B cell (primary cell): Measurements from ENCODE around the gene CES1.

ENCODE experiments used
- EZH2 ChIP-seq: IDR thresholded peaks from 2 replicates; pipeline ENCODE4 v1.6.1; 2012; ENCODE audit warnings: borderline replicate concordance, low read depth, mild to moderate bottlenecking, moderate library complexity, low read length; ENCODE audit not compliant: insufficient read depth, poor library complexity, severe bottlenecking
- TF ChIP-seq, protein P1 (sequence below): fragments of 200-600 bp; IDR thresholded peaks from one replicate; pipeline ENCODE4 v1.8.0; 2022; ENCODE audit warnings: antibody characterized with exemption, mild to moderate bottlenecking

DNA sequence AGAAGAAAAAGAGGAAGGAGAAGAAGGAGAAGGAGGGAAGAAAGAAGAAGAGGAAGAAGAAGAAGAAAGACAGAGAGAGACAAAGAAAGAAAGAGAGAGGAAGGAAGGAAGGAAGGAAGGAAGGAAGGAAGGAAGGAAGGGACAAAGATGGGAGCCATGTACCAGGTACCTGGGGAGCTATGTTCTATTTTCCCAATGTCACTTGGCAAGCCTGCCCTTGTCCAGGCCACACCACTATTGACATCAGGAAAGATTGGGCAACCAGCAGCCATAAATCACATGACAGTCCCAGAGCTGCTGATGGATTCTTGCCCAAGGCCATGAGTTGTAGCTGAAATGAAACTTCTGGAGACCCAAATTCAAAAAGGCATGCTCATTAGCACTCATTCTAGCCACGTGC lies 2.7 kb upstream of the CES1 start:
- TF ChIP-seq, protein P1, sequence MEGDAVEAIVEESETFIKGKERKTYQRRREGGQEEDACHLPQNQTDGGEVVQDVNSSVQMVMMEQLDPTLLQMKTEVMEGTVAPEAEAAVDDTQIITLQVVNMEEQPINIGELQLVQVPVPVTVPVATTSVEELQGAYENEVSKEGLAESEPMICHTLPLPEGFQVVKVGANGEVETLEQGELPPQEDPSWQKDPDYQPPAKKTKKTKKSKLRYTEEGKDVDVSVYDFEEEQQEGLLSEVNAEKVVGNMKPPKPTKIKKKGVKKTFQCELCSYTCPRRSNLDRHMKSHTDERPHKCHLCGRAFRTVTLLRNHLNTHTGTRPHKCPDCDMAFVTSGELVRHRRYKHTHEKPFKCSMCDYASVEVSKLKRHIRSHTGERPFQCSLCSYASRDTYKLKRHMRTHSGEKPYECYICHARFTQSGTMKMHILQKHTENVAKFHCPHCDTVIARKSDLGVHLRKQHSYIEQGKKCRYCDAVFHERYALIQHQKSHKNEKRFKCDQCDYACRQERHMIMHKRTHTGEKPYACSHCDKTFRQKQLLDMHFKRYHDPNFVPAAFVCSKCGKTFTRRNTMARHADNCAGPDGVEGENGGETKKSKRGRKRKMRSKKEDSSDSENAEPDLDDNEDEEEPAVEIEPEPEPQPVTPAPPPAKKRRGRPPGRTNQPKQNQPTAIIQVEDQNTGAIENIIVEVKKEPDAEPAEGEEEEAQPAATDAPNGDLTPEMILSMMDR = no peak
- no peak for TF ChIP-seq EZH2
